ENCODE results near the gene GPR137B.

The GPR137B gene

DNA sequence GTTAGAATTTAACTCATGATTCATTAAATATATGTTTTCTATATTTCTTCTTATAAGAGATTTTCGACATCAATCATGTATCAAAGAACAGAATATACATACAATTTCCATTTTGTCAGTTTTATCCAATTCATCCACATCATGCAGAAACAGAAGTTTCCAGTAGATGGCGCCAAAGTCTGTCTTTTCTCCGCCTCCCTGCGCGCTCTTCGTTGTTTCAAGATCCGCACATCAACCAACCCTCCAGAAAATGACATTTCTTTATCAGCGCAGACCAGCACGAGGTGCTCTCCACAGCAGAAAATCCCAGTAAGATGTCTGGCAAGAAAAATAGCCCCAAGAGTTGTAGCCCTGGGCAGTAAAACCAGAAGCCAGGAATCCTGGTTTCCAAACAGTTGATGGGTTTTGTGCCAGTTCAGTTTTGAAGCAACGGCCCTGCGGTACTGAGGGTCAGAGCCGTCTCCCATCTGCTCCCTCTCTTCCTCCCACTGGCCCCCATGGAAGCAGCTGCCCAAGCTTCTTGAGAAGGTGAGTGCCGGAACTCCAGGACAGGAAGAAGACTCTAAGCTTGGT, 38.6 kb upstream of the GPR137B start:
- Histone ChIP-seq H3K9ac (ENCODE audit: low read length) (no peak overlapping the region), H3K27me3 (ENCODE audit: control insufficient read depth, insufficient read depth, low read length) (no peaks in the 10 kb centered on the region), H3K9me3 (ENCODE audit: control insufficient read depth, low read length) (no peaks in the 10 kb centered on the region), H3K4me3 (ENCODE audit: low read length) (no peak overlapping the region), H3K4me1 (ENCODE audit: control insufficient read depth, insufficient read depth, low read length) (peaks cover 3% of the 10 kb centered on the region), H3K36me3 (ENCODE audit: control insufficient read depth, insufficient read depth, low read length) (no peaks in the 10 kb centered on the region)

DNA sequence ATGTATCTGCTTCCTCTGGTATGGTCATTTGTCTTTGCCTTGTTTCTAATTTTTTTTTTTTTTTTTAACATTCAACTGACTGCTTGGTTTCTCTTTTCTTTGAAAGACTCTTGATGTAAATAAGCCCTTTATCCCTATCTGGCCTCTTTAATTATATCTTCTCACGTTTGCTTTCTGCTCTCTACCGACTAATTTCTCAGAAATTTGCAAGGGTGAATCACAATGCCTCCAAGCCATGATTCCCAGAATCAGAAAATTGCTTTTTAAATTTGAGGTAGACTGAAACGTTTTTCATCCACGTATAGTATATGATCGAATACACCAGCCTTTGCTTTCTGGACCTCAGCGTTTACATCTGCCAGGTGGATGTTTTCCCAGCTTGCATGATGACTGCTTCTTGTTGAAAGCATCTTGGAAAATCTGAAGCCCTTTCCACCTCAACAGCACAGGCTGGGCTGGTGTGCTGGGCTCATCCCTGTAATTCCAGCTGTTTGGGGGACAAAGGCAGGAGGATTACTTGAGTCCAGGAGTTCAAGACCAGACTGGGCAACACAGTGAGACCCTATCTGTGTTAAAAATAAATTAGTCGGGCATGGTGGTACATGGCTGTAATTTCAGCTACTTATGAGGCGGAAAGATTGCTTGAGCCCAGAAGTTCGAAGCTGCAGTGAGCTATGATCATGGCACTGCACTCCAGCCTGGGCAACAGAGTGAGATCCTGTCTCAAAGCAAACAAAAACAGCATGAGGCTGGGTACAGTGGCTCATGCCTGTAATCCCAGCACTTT, 35.0 kb upstream of the GPR137B start:
- H3K36me3 ChIP-seq (ENCODE audit: control insufficient read depth, insufficient read depth, low read length), result no peaks in the 10 kb centered on the region
- no peak overlapping the region for H3K9ac ChIP-seq (ENCODE audit: low read length)
- H3K4me1 ChIP-seq (ENCODE audit: control insufficient read depth, insufficient read depth, low read length), result peaks cover 3% of the 10 kb centered on the region
- H3K27me3 ChIP-seq (ENCODE audit: control insufficient read depth, insufficient read depth, low read length), result no peaks in the 10 kb centered on the region
- H3K4me3 ChIP-seq (ENCODE audit: low read length), result no peak overlapping the region
- H3K9me3 ChIP-seq (ENCODE audit: control insufficient read depth, low read length), result no peaks in the 10 kb centered on the region

DNA sequence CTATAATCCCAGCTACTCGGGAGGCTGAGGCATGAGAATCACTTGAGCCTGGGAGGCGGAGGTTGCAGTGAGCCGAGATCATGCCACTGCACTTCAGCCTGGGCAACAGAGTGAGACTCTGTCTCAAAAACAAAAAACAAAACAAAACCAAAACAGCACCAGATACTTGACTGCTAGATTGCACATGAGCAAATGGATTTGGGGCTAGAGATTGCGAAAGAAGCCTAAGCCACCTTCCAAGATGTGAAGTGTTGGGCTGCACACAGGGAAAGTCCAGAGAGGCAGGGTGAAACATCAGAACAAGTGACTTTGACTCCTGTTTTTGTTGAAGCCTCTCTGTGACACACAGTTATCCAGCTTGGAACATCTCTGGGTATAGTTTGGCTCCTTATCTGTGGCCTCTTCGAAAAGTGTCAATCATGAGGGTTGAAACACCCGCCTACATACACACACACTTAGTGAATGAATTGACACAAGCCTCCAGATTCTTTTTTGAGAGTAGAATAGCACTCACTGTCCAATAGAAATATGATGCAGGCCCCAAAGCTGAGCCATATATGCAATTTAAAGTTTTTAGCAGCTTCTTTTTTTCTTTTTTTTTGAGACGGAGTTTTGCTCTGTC, 34.2 kb upstream of the GPR137B start:
- H3K9me3 ChIP-seq (ENCODE audit: control insufficient read depth, low read length), result no peaks in the 10 kb centered on the region
- H3K4me3 ChIP-seq (ENCODE audit: low read length), result no peak overlapping the region
- peaks cover 3% of the 10 kb centered on the region for H3K4me1 ChIP-seq (ENCODE audit: control insufficient read depth, insufficient read depth, low read length)
- no peaks in the 10 kb centered on the region for H3K36me3 ChIP-seq (ENCODE audit: control insufficient read depth, insufficient read depth, low read length)
- H3K9ac ChIP-seq (ENCODE audit: low read length), result no peak overlapping the region
- no peaks in the 10 kb centered on the region for H3K27me3 ChIP-seq (ENCODE audit: control insufficient read depth, insufficient read depth, low read length)

DNA sequence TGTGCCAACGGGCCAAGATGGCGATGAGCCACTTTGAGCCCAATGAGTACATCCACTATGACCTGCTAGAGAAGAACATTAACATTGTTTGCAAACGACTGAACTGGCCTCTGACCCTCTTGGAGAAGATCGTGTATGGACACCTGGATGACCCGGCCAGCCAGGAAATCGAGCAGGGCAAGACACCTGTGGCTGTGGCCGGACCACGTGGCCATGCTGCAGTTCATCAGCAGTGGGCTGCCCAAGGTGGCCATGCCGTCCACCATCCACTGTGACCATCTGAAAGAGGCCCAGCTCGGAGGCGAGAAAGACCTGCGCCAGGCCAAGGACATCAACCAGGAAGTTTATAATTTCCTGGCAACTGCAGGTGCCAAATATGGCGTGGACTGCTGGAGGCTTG, 32.2 kb upstream of the GPR137B start:
- Histone ChIP-seq H3K27me3 (ENCODE audit: control insufficient read depth, insufficient read depth, low read length) (no peaks in the 10 kb centered on the region), H3K9me3 (ENCODE audit: control insufficient read depth, low read length) (no peaks in the 10 kb centered on the region), H3K36me3 (ENCODE audit: control insufficient read depth, insufficient read depth, low read length) (no peaks in the 10 kb centered on the region), H3K9ac (ENCODE audit: low read length) (no peak overlapping the region), H3K4me3 (ENCODE audit: low read length) (no peak overlapping the region), H3K4me1 (ENCODE audit: control insufficient read depth, insufficient read depth, low read length) (no peaks in the 10 kb centered on the region)

DNA sequence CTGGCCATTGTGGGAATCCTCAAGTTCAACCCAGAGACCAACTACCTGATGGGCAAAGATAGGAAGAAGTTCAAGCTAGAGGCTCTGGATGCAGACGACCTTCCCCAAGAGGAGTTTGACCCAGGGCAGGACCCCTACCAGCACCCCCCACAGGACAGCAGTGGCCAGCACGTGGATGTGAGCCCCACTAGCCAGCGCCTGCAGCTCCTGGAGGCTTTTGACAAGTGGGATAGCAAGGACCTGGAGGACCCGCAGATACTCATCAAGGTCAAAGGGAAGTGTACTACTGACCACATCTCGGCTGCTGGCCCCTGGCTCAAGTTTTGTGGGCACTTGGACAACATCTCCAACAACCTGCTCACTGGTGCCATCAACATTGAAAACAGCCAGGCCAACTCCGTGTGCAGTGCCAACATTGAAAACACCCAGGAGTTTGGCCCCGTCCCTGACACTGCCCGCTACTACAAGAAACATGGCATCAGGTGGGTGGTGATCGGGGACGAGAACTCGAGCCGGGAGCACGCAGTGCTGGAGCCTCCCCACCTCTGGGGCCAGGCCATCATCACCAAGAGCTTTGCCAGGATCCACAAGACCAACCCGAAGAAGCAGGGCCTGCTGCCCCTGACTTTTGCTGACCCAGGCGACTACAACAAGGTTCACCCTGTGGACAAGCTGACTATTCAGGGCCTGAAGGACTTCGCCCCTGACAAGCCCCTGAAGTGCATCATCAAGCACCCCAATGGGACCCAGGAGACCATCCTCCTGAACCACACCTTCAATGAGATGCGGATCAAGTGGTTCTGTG, 30.6 kb upstream of the GPR137B start:
- Histone ChIP-seq H3K9ac (ENCODE audit: low read length) (no peak overlapping the region), H3K9me3 (ENCODE audit: control insufficient read depth, low read length) (no peaks in the 10 kb centered on the region), H3K27me3 (ENCODE audit: control insufficient read depth, insufficient read depth, low read length) (no peaks in the 10 kb centered on the region), H3K4me1 (ENCODE audit: control insufficient read depth, insufficient read depth, low read length) (no peaks in the 10 kb centered on the region), H3K36me3 (ENCODE audit: control insufficient read depth, insufficient read depth, low read length) (no peaks in the 10 kb centered on the region), H3K4me3 (ENCODE audit: low read length) (no peak overlapping the region)

DNA sequence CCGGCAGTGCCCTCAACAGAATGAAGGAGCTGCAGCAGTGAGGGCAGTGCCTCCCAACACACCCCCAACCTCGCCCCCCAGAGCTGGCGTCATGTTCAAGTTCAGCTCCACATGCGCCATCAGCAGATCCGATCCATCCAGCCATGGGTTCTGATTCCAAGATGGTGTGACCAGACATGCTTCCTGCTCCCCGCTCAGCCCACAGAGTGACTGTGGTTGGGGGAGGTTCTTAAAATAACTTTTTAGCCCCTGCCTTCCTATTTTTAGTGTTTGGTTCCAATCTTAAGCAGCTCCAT, 30.1 kb upstream of the GPR137B start:
- H3K4me3 ChIP-seq (ENCODE audit: low read length), result no peak overlapping the region
- H3K36me3 ChIP-seq (ENCODE audit: control insufficient read depth, insufficient read depth, low read length), result no peaks in the 10 kb centered on the region
- H3K9me3 ChIP-seq (ENCODE audit: control insufficient read depth, low read length), result no peaks in the 10 kb centered on the region
- H3K4me1 ChIP-seq (ENCODE audit: control insufficient read depth, insufficient read depth, low read length), result no peaks in the 10 kb centered on the region
- H3K9ac ChIP-seq (ENCODE audit: low read length), result no peak overlapping the region
- no peaks in the 10 kb centered on the region for H3K27me3 ChIP-seq (ENCODE audit: control insufficient read depth, insufficient read depth, low read length)

DNA sequence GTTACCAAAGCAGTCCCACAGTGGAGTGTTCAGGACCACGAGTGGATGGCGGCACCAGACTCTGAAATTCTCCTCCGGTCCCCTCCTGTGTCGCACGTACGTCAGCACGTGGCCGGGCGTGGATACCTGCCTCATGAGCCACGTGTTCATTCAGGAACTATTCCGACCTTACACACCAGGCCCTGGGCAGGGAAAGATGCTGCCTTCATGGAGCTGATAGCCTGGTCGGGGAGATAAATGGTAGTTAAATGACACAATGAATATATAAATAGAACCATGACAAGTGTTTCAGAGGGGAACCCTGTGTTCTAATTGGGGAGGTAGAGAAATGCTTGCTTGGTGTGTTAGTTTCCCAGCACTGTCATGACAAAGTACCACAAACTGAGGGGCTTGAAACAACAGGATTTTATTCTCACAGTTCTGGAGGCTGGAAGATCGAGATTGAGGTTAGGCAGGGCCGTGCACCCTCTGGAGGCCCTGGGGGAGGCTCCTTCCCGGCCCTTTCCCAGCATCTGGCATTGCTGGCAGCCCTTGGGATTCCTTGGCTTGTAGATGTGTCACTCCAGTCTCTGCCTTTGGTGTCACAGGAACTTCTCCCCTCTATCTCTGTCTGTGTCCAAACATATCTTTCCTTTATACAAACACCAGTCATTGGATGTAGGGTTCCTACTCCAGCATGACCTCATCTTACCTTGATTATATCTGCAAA, 28.9 kb upstream of the GPR137B start:
- H3K4me1 ChIP-seq (ENCODE audit: control insufficient read depth, insufficient read depth, low read length), result no peaks in the 10 kb centered on the region
- no peaks in the 10 kb centered on the region for H3K27me3 ChIP-seq (ENCODE audit: control insufficient read depth, insufficient read depth, low read length)
- H3K9me3 ChIP-seq (ENCODE audit: control insufficient read depth, low read length), result no peaks in the 10 kb centered on the region
- no peak overlapping the region for H3K4me3 ChIP-seq (ENCODE audit: low read length)
- no peaks in the 10 kb centered on the region for H3K36me3 ChIP-seq (ENCODE audit: control insufficient read depth, insufficient read depth, low read length)
- no peak overlapping the region for H3K9ac ChIP-seq (ENCODE audit: low read length)

DNA sequence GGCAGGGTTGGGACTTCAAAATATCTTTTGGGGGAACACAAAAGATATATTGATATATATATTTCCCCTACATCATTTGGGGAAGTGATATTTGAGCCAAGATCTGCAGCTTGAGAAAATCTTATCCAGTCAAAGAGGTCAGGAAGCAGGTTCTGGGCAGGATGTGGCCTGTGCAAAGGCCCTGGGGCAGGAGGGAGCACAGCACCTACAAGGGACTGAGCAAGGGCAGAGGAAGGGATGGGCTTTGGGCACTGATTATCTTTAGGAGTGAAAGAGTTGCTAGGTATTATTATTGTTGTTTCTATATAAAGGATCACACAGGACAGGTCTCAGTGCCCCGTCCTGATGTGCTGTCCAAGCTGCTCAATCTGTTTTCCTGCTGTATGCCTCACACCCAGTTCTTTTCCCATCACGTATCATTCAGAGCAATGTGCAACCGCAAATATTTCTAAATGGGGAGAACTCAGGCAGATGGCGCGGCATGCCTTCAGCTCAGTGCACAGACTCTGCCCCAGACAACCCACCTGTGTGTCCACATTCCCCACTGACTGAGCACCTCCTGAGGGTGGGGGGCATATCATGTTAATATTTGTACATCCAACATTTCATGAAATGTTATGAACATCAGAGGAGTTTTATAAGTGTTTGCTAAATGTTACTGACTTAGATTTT, 28.1 kb upstream of the GPR137B start:
- no peaks in the 10 kb centered on the region for H3K9me3 ChIP-seq (ENCODE audit: control insufficient read depth, low read length)
- H3K4me3 ChIP-seq (ENCODE audit: low read length), result no peak overlapping the region
- H3K36me3 ChIP-seq (ENCODE audit: control insufficient read depth, insufficient read depth, low read length), result no peaks in the 10 kb centered on the region
- no peaks in the 10 kb centered on the region for H3K27me3 ChIP-seq (ENCODE audit: control insufficient read depth, insufficient read depth, low read length)
- no peak overlapping the region for H3K9ac ChIP-seq (ENCODE audit: low read length)
- H3K4me1 ChIP-seq (ENCODE audit: control insufficient read depth, insufficient read depth, low read length), result no peaks in the 10 kb centered on the region

DNA sequence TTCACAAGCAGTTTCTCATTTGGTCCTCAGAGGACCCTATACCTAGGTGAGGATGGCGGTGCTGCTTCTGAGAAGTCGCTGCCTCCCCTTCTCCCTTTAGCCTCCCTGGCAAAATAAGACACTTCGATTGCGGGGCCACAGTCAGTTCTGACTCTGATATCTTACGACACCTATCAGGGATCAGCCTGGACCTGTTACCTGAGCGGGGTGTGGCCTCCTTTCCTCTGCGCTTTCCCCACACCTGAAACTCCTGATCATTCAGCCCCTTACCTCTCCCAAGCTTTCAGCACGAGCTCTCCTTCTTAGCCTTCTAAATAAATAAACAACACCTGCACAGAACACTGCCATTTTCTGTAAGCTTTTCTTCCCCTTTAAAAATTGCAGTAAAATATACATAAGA, 24.6 kb upstream of the GPR137B start:
- no peaks in the 10 kb centered on the region for H3K9me3 ChIP-seq (ENCODE audit: control insufficient read depth, low read length)
- H3K9ac ChIP-seq (ENCODE audit: low read length), result no peak overlapping the region
- no peaks in the 10 kb centered on the region for H3K4me1 ChIP-seq (ENCODE audit: control insufficient read depth, insufficient read depth, low read length)
- no peaks in the 10 kb centered on the region for H3K27me3 ChIP-seq (ENCODE audit: control insufficient read depth, insufficient read depth, low read length)
- H3K36me3 ChIP-seq (ENCODE audit: control insufficient read depth, insufficient read depth, low read length), result no peaks in the 10 kb centered on the region
- no peak overlapping the region for H3K4me3 ChIP-seq (ENCODE audit: low read length)

DNA sequence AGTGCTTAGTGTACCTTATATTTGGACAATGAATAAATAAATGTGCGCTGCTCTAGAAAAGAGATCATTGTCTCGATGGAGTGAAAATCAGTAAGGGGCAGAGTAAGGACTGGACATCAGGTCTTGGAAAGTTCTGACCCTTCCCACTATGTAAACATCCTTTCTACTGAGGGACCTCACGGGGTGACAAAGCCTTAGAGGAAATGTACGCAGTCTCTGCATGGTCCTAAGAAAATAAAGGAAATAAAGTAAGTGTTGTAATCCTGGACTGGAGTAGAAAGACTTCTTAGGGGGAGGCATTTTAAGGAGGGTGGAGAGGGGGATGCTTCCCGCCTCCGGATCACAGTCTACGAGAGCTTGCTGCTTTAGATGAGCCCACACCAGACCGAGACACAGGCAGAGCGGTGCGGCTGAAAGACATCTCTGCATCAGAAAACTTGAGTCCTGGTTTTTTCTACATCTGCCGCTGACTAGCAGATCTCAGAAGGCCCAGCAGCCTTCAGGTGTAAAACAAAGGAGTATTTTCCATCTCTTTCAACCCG, 22.3 kb upstream of the GPR137B start:
- no peak overlapping the region for H3K9ac ChIP-seq (ENCODE audit: low read length)
- H3K9me3 ChIP-seq (ENCODE audit: control insufficient read depth, low read length), result no peaks in the 10 kb centered on the region

DNA sequence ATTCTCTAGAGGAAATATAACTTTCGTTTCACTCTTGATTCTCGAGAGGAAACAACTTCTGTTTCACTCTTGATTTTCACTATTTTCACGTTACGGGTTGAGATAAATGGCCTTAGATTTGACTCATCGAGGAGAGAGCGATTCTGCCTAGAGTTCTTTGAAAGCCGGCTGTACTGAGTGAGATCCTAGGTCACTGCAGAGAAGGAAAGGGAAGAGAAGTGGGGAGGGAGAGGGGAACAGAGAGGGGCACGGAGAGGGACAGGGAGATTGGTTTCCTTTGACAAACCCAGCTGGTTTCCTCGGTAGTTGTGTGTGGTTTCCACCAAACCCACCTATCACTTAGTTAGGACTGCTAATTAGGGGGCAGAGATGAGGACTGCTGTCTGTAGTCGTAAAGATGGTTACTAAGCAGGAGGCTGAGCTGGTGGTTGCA, 21.6 kb upstream of the GPR137B start:
- H3K4me1 ChIP-seq (ENCODE audit: control insufficient read depth, insufficient read depth, low read length), result no peaks in the 10 kb centered on the region
- H3K9me3 ChIP-seq (ENCODE audit: control insufficient read depth, low read length), result no peaks in the 10 kb centered on the region
- no peaks in the 10 kb centered on the region for H3K27me3 ChIP-seq (ENCODE audit: control insufficient read depth, insufficient read depth, low read length)
- no peak overlapping the region for H3K4me3 ChIP-seq (ENCODE audit: low read length)
- no peaks in the 10 kb centered on the region for H3K36me3 ChIP-seq (ENCODE audit: control insufficient read depth, insufficient read depth, low read length)
- H3K9ac ChIP-seq (ENCODE audit: low read length), result no peak overlapping the region

More for the DNA sequence above, 22.3 kb upstream of the GPR137B start:
- Histone ChIP-seq H3K4me1 (ENCODE audit: control insufficient read depth, insufficient read depth, low read length) (no peaks in the 10 kb centered on the region), H3K27me3 (ENCODE audit: control insufficient read depth, insufficient read depth, low read length) (no peaks in the 10 kb centered on the region), H3K4me3 (ENCODE audit: low read length) (no peak overlapping the region), H3K36me3 (ENCODE audit: control insufficient read depth, insufficient read depth, low read length) (no peaks in the 10 kb centered on the region)

All from mucosa of stomach (tissue), 1 donor.